KG1 (cell line): Measurements from ENCODE around the gene IFITM1.

Experiments
- DNase-seq: peaks from one replicate; lab custom pipeline; 2025; lab: John Stamatoyannopoulos, UW

Gene IFITM1

GRCh38 chr11:313787-314553 is at the start of gene IFITM1:
Gene IFITM1 (plus strand): TSS chr11:314040. CDS start chr11:314171, 131 bp downstream.
- peak; percentile 78 for DNase-seq

GRCh38 chr11:266676-267439 is 47.0 kb upstream of the IFITM1 start:
- no peak for DNase-seq

- no peak for DNase-seq
Measured at GRCh38 chr11:267491-267994, 46.3 kb upstream of the IFITM1 start.

GRCh38 chr11:268716-269145 is 45.1 kb upstream of the IFITM1 start:
- peak; percentile 74 for DNase-seq

GRCh38 chr11:269146-269890 is 44.5 kb upstream of the IFITM1 start:
- DNase-seq = peak; percentile 78

- no peak for DNase-seq
Measured at GRCh38 chr11:270451-271318, 43.2 kb upstream of the IFITM1 start.

- no peak for DNase-seq
Measured at GRCh38 chr11:271319-271715, 42.5 kb upstream of the IFITM1 start.

GRCh38 chr11:272195-272930 is 41.5 kb upstream of the IFITM1 start:
- DNase-seq = no peak

GRCh38 chr11:272931-273198 is 41.0 kb upstream of the IFITM1 start:
- DNase-seq = no peak

- DNase-seq = no peak
Measured at GRCh38 chr11:276219-276618, 37.6 kb upstream of the IFITM1 start.

GRCh38 chr11:278001-278951 is 35.6 kb upstream of the IFITM1 start, which contains the start of gene NLRP6:
Gene NLRP6 (plus strand): TSS chr11:278407. CDS start chr11:278570, 163 bp downstream.
- DNase-seq = no peak

GRCh38 chr11:279040-279965 is 34.5 kb upstream of the IFITM1 start:
- no peak for DNase-seq

- DNase-seq = no peak
Measured at GRCh38 chr11:279966-280705, 33.7 kb upstream of the IFITM1 start.

GRCh38 chr11:280706-281485 is 32.9 kb upstream of the IFITM1 start:
- no peak for DNase-seq

GRCh38 chr11:281486-282161 is 32.2 kb upstream of the IFITM1 start:
- DNase-seq = no peak

- DNase-seq = no peak
Measured at GRCh38 chr11:282171-282570, 31.7 kb upstream of the IFITM1 start.
